RPMI8226 (cell line): ENCODE data around the gene ULBP3.
"Not testable (repeated sequence)": the region's sequence is repeated elsewhere in the genome, so short reads cannot be mapped to it uniquely, and the experiment has no call there.

Source experiments
- DNase-seq: peaks from one replicate; pipeline ENCODE4 v3.0.0-alpha.2; 2015

ULBP3 gene

GRCh38 chr6:150075034-150075421, 6.1 kb upstream of the ULBP3 start:
- no peak for DNase-seq

GRCh38 chr6:150074396-150075033, 5.6 kb upstream of the ULBP3 start:
- not testable (repeated sequence) for DNase-seq

GRCh38 chr6:150072201-150072600, 3.3 kb upstream of the ULBP3 start:
- DNase-seq, result peak; percentile 81

- peak; percentile 64 for DNase-seq
These were observed 1.4 kb upstream of the ULBP3 start for GRCh38 chr6:150070236-150070818.

GRCh38 chr6:150069706-150070105, 785 bp upstream of the ULBP3 start:
- DNase-seq, result no peak

- no peak for DNase-seq
These were observed 770 bp downstream of the ULBP3 start for GRCh38 chr6:150068151-150068550.

- DNase-seq, result no peak
These were observed 3.8 kb downstream of the ULBP3 start for GRCh38 chr6:150065083-150065482.

- DNase-seq, result no peak
These were observed 5.3 kb downstream of the ULBP3 start for GRCh38 chr6:150063640-150064039.

GRCh38 chr6:150059973-150060372, 8.9 kb downstream of the ULBP3 start:
- peak; percentile 74 for DNase-seq

- DNase-seq, result no peak
These were observed 9.9 kb downstream of the ULBP3 start for GRCh38 chr6:150058986-150059385.

- DNase-seq, result no peak
These were observed 10.6 kb downstream of the ULBP3 start for GRCh38 chr6:150058231-150058792.

- no peak for DNase-seq
These were observed 11.4 kb downstream of the ULBP3 start for GRCh38 chr6:150057501-150057951.

GRCh38 chr6:150056916-150057315, 12.0 kb downstream of the ULBP3 start:
- DNase-seq, result no peak

GRCh38 chr6:150056156-150056555, 12.8 kb downstream of the ULBP3 start:
- no peak for DNase-seq

- DNase-seq, result no peak
These were observed 13.8 kb downstream of the ULBP3 start for GRCh38 chr6:150055131-150055530.

- DNase-seq, result no peak
These were observed 15.5 kb downstream of the ULBP3 start for GRCh38 chr6:150053450-150053849.

- DNase-seq, result no peak
These were observed 18.1 kb downstream of the ULBP3 start for GRCh38 chr6:150050846-150051245.

- DNase-seq, result peak; percentile 35
These were observed 20.8 kb downstream of the ULBP3 start for GRCh38 chr6:150048099-150048498.

GRCh38 chr6:150046943-150047342, 22.0 kb downstream of the ULBP3 start:
- peak; percentile 9 for DNase-seq

GRCh38 chr6:150044621-150045145, 24.2 kb downstream of the ULBP3 start:
- no peak for DNase-seq

GRCh38 chr6:150043501-150044412, 25.2 kb downstream of the ULBP3 start:
- DNase-seq, result no peak

GRCh38 chr6:150043096-150043495, 25.8 kb downstream of the ULBP3 start:
- no peak for DNase-seq
